ENCODE results near the gene AGRN.

Gene AGRN

DNA sequence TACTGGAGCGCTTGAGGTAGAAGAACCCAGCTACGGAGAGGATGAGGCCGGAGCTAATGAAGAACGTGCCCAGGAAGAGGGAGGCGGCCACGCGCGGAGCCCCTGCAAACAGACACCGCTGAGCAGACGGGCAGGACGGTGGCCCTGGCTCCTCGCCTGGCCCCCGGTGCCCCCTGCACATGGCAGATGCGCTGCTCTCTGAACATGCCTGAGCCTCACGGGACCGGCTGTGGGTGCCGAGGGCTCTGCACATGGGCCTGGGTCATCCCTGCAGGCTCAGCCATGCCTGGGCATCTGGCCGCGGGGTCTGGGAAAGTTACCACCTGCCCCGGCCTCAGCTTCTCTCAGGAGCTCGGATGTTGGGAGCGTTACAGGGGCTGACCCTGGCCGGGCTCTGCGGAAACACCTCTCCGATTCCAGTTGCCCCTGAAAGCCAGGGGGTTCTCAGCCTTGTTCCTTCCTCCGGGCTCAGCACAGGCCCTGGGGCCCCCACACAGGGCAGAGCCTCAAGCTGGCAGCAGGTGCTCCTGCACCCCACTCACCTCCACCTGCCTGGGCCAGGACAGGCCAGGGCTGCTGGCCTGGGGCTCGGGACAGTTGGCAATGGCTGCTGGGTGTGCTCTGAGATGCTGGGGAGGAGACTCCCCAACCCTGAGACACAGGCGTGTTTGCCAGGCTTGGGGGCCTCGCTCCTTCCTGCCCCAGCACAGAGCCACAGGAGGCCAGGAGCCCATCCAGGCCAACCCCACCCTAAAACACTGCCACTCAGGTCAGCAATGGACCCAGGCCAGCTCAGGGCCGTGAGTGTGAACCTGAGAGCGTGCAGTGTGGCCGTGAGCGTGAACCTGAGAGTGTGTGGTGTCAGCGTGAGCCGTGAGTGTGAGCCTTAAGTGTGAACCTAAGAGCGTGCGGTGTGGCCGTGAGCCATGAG is 66.3 kb downstream of the AGRN start:
- TF ChIP-seq, protein P1, sequence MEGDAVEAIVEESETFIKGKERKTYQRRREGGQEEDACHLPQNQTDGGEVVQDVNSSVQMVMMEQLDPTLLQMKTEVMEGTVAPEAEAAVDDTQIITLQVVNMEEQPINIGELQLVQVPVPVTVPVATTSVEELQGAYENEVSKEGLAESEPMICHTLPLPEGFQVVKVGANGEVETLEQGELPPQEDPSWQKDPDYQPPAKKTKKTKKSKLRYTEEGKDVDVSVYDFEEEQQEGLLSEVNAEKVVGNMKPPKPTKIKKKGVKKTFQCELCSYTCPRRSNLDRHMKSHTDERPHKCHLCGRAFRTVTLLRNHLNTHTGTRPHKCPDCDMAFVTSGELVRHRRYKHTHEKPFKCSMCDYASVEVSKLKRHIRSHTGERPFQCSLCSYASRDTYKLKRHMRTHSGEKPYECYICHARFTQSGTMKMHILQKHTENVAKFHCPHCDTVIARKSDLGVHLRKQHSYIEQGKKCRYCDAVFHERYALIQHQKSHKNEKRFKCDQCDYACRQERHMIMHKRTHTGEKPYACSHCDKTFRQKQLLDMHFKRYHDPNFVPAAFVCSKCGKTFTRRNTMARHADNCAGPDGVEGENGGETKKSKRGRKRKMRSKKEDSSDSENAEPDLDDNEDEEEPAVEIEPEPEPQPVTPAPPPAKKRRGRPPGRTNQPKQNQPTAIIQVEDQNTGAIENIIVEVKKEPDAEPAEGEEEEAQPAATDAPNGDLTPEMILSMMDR (IDR thresholded peaks at IDR 0.05; ENCODE audit: low read depth, low read length, missing control alignments) = no peak
- no peak overlapping the region for H3K4me3 ChIP-seq (replicated peaks; ENCODE audit: low read depth, low read length)
- no peak for DNase-seq (ENCODE audit: extremely low read depth, low read depth)

DNA sequence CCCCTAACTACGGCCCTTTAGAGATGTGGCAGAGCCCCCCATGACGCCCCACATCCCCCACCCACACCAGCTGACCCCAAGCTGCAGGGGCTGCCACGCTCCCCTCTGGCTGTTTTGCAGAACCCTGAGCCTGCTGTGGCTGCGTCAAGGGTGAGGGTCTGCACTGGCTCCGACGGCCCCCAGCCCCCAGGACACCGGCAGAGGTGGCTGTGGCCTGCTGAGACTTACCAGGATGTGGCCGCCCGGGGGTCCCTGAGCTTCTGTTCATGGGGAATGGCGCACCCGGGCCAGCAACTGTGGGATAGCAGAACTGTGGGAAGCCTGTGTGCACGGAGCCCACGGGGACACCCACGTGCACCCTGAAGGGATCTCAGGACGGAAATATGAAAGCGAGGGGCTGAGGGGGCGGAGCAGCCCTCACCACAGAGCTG is 67.0 kb downstream of the AGRN start:
- TF ChIP-seq, protein P1 (IDR thresholded peaks at IDR 0.05; ENCODE audit: low read depth, low read length, missing control alignments) = no peak
- no peak for DNase-seq (ENCODE audit: extremely low read depth, low read depth)
- no peak overlapping the region for H3K4me3 ChIP-seq (replicated peaks; ENCODE audit: low read depth, low read length)

GRCh38 chr1:1087351-1088028 is 67.6 kb downstream of the AGRN start:
- no peak overlapping the region for H3K4me3 ChIP-seq (replicated peaks; ENCODE audit: low read depth, low read length)
- TF ChIP-seq, protein P1 (IDR thresholded peaks at IDR 0.05; ENCODE audit: low read depth, low read length, missing control alignments) = no peak
- no peak for DNase-seq (ENCODE audit: extremely low read depth, low read depth)

DNA sequence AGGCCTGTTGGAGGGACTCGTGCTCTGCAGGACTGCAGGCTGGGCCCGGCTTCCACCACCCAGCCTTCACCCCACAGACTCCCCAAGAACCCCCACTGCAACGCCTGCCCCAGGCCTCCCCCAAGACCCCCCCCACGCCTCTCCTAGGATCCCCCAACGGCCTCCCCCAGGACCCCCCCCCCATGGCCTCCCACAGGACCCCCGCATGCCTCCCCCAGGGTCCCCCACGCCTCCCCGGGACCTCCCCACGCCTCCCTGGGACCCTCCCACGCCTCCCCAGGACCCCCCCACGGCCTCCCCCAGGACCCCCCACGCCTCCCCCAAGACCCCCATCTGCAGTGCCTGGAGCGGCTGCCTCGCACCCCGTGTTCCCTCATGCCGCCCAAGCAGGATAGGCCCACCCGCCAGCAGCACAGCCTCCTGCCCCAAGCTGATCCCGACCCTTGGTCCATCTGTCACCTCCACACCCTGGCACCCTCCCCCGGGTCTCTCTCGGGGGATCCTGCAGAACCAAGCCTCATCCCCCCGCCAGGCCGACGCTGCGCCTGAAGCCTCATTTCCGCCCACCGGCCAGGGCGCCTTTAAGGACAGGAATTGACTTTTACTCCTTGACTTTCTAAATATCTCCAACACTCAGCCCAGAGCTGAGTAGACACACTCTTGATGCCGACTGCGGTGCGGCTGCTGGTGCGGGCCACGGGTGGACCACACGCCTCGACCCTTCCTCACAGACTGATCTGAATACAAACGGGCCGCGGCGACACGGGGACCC is 68.3 kb downstream of the AGRN start:
- TF ChIP-seq, protein P1 (IDR thresholded peaks at IDR 0.05; ENCODE audit: low read depth, low read length, missing control alignments) = no peak
- DNase-seq (ENCODE audit: extremely low read depth, low read depth) = no peak
- H3K4me3 ChIP-seq (replicated peaks; ENCODE audit: low read depth, low read length) = no peak overlapping the region

GRCh38 chr1:1088801-1089680 is 69.1 kb downstream of the AGRN start:
- H3K4me3 ChIP-seq (replicated peaks; ENCODE audit: low read depth, low read length) = no peak overlapping the region
- TF ChIP-seq, protein P1 (IDR thresholded peaks at IDR 0.05; ENCODE audit: low read depth, low read length, missing control alignments) = no peak
- no peak for DNase-seq (ENCODE audit: extremely low read depth, low read depth)

All from HFF-Myc (cell line).